Fibroblast of mammary gland (primary cell): Measurements from ENCODE around the gene BSCL2.

Experiments used
- DNase-seq: peaks from one replicate; pipeline ENCODE4 v3.0.0-alpha.2; 2010; ENCODE audit warnings: low read depth
- H3K4me3 ChIP-seq: 2 replicates; pipeline ENCODE4 v1.5.1; 2011; ENCODE audit warnings: low read depth, mild to moderate bottlenecking, low read length, moderate library complexity; ENCODE audit not compliant: control insufficient read depth
- CTCF ChIP-seq: conservative IDR thresholded peaks from 2 replicates; pipeline ENCODE4 v1.5.1; 2011; ENCODE audit warnings: low read depth, low read length, inconsistent platforms; ENCODE audit not compliant: control insufficient read depth, insufficient read depth

The BSCL2 gene

GRCh38 chr11:62667460-62667859 is 39.8 kb downstream of the BSCL2 start:
- no peak overlapping the region for H3K4me3 ChIP-seq
- no peak for DNase-seq
- no peak for TF ChIP-seq CTCF

GRCh38 chr11:62666259-62666926 is 40.8 kb downstream of the BSCL2 start:
- no peak for DNase-seq
- no peak for TF ChIP-seq CTCF
- H3K4me3 ChIP-seq: peak overlapping the region; percentile 94

- no peak for TF ChIP-seq CTCF
- DNase-seq: peak; percentile 59
- peak overlapping the region; percentile 94 for H3K4me3 ChIP-seq
Observed at GRCh38 chr11:62665599-62666258, 41.5 kb downstream of the BSCL2 start.

- H3K4me3 ChIP-seq: peak within 1 kb of the TSS; percentile 94
- DNase-seq: peak; percentile 89
- no peak for TF ChIP-seq CTCF
Observed at GRCh38 chr11:62665075-62665598, 42.1 kb downstream of the BSCL2 start, which contains the start of the genes C11orf98 and CSKMT. C11orf98 (minus strand) TSS chr11:62665210; CDS start chr11:62665169, 41 bp downstream. CSKMT (plus strand) TSS chr11:62665312; CDS start chr11:62665880, 568 bp downstream.

GRCh38 chr11:62664405-62665074 is 42.7 kb downstream of the BSCL2 start:
- peak overlapping the region; percentile 94 for H3K4me3 ChIP-seq
- no peak for TF ChIP-seq CTCF
- peak; percentile 43 for DNase-seq

GRCh38 chr11:62656796-62657429 is 50.3 kb downstream of the BSCL2 start:
- TF ChIP-seq CTCF: no peak
- no peak for DNase-seq
- no peak overlapping the region for H3K4me3 ChIP-seq
